ENCODE data around the gene IRAK1. TPM values are rescaled to one million over a fixed set of nuclear protein-coding genes. Genes with fewer than 3 reads are reported as not detected.

Gene IRAK1
- total and polyA plus RNA-seq, 10 of the 15 experiments (the other 5 are each of a cell fraction or from before 2014, with no cell fraction given), result 4.2 to 136 (median 39.5) TPM

DNA sequence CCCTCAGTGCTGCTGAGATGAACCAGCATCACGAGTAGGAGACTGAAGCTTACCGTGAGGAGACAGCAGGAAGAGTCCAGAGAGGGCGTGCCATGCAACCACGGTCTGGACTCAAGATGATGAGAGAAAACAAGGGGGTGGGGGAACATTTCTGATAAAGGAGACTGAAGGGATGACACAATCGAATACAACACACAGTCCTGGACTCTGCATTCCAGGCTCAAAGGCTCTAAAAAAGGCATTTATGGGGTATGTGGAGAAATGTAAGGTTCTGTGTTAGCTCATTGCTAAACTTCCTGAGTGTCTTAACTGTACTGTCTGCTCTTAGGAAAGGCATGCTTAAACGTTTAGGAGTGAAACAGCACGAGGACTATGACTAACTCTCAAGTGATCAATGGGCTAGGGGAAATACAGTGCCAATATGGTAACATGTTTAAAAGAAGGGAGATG, 20.6 kb upstream of the IRAK1 start:
- WGBS (ENCODE audit: insufficient coverage, insufficient replicate concordance, low lambda C conversion rate, missing lambda C conversion rate), result 30% methylated on average over 7 of the region's 7 CpGs
- Histone ChIP-seq H3K9ac (ENCODE audit: control insufficient read depth, insufficient read depth, low read length) (no peak overlapping the region), H3K4me2 (ENCODE audit: control insufficient read depth, insufficient read depth) (no peak overlapping the region), H3K4me3 (no peak overlapping the region), H3K4me1 (ENCODE audit: control insufficient read depth, insufficient read depth, low read length) (no peaks in the 10 kb centered on the region), H4K20me1 (ENCODE audit: control insufficient read depth, insufficient read depth) (no peaks in the 10 kb centered on the region), H2AFZ (ENCODE audit: control insufficient read depth, low read depth, low read length) (no peak overlapping the region), H3K27ac (ENCODE audit: control insufficient read depth, insufficient read depth) (no peak overlapping the region), H3K27me3 (replicated peaks in 1 of 2; ENCODE audit: control insufficient read depth in 2 of 2, insufficient read depth in 2 of 2, low read length in 1 of 2) (no peaks in the 10 kb centered on the region), H3K79me2 (ENCODE audit: control insufficient read depth, insufficient read depth, low read length) (no peaks in the 10 kb centered on the region), H3K9me3 (replicated peaks; ENCODE audit: control insufficient read depth, insufficient read depth, low read length) (no peaks in the 10 kb centered on the region), H3K36me3 (ENCODE audit: control insufficient read depth in 2 of 2, insufficient read depth in 2 of 2, low read length in 1 of 2) (peaks cover 0 to 2% of the 10 kb centered on the region in 2 experiments; a peak in 3 of 4 replicates)
- BruUV-seq (replicated peaks), result no TSS peak
- ATAC-seq (peak; percentile 61), FAIRE-seq (no peak), DNase-seq (ENCODE audit: low read depth, low spot score) (no peak)
- POLR2A ChIA-PET, result interaction anchor here (0.5 to 1.4 kb wide), 3 partner anchors 14 to 260 kb away, joined by 3 to 4 read pairs (median 3); partner anchors contain the start of gene SRPK3
- RAD21 ChIA-PET (ENCODE audit: unreplicated experiment), result interaction anchor here (0.7 to 2.1 kb wide), 2 partner anchors 22 to 74 kb away, joined by 3 to 10 read pairs; no protein-coding TSS in a partner anchor
- CTCF ChIA-PET, result interaction anchor here (1.0 to 3.4 kb wide), 3 partner anchors 11 to 94 kb away, joined by 4 to 20 read pairs (median 7); no protein-coding TSS in a partner anchor
- in situ Hi-C loops (cut with MboI) (no loop called here), intact Hi-C loops (cut with micrococcal nuclease; ENCODE audit: unreplicated experiment) (no loop called here)
- no peak for TF ChIP-seq ZNF24 (IDR thresholded peaks at IDR 0.05)
- TF ChIP-seq POLR2AphosphoS2 (IDR thresholded peaks at IDR 0.05; ENCODE audit: low read depth, low read length), result no peak
- no peak for TF ChIP-seq BHLHE40 (IDR thresholded peaks at IDR 0.05; ENCODE audit: borderline replicate concordance in 1 of 2, low read depth in 2 of 2, low read length in 1 of 2)
- no peak for TF ChIP-seq IRF4 (IDR thresholded peaks at IDR 0.05; ENCODE audit: low read depth, low read length)
- SMC1A ChIA-PET (ENCODE audit: uncharacterized antibody, unreplicated experiment), result interaction anchor here (0.8 to 1.7 kb wide), 5 partner anchors 10 to 122 kb away, joined by 3 to 5 read pairs (median 4); no protein-coding TSS in a partner anchor

DNA sequence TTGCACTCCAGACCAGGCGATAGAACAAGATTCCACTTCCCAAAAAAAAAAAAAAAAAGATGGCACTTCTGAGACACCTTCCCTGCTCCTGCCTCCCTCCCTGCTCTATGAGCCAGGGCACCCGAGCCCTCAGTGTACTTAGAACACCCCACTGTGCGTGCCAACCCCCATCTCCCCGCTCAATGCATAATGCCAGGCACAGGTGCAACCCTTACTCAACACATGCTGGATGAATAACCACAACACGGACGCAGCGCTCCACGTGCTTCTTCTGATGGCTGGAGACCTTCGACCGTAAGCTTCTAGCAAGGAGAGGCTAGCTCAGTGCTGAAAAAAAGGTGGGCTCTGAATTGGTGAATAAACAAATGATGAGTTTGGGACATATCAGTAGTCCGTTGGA, 19.9 kb upstream of the IRAK1 start:
- no peak for FAIRE-seq
- H3K27me3 ChIP-seq (replicated peaks in 1 of 2; ENCODE audit: control insufficient read depth in 2 of 2, insufficient read depth in 2 of 2, low read length in 1 of 2), result no peaks in the 10 kb centered on the region
- intact Hi-C loops (cut with micrococcal nuclease; ENCODE audit: unreplicated experiment), result no loop called here
- H3K36me3 ChIP-seq (ENCODE audit: control insufficient read depth in 2 of 2, insufficient read depth in 2 of 2, low read length in 1 of 2), result no peaks in the 10 kb centered on the region; a peak in 3 of 4 replicates
- WGBS (ENCODE audit: insufficient coverage, insufficient replicate concordance, low lambda C conversion rate, missing lambda C conversion rate), result 80% methylated on average over 11 of the region's 11 CpGs
- in situ Hi-C loops (cut with MboI), result no loop called here
- no TSS peak for BruUV-seq (replicated peaks)
- H3K27ac ChIP-seq (ENCODE audit: control insufficient read depth, insufficient read depth), result no peak overlapping the region
- no peak overlapping the region for H2AFZ ChIP-seq (ENCODE audit: control insufficient read depth, low read depth, low read length)
- no peak for TF ChIP-seq CEBPB (IDR thresholded peaks at IDR 0.05; ENCODE audit: borderline replicate concordance in 1 of 2, low read depth in 2 of 2, low read length in 2 of 2)
- no peak for TF ChIP-seq ZNF217 (IDR thresholded peaks at IDR 0.05)
- no peak for TF ChIP-seq ZZZ3 (IDR thresholded peaks at IDR 0.05; ENCODE audit: control insufficient read depth, insufficient read length, low read depth)
- no peak for TF ChIP-seq SPI1 (IDR thresholded peaks at IDR 0.05; ENCODE audit: borderline replicate concordance, insufficient read depth, low read depth, low read length)
- no peak for TF ChIP-seq MYB (IDR thresholded peaks at IDR 0.05; ENCODE audit: borderline replicate concordance, low read depth, low read length)
- TF ChIP-seq ESRRA (IDR thresholded peaks at IDR 0.05; ENCODE audit: low read length), result no peak
- TF ChIP-seq, protein P1, sequence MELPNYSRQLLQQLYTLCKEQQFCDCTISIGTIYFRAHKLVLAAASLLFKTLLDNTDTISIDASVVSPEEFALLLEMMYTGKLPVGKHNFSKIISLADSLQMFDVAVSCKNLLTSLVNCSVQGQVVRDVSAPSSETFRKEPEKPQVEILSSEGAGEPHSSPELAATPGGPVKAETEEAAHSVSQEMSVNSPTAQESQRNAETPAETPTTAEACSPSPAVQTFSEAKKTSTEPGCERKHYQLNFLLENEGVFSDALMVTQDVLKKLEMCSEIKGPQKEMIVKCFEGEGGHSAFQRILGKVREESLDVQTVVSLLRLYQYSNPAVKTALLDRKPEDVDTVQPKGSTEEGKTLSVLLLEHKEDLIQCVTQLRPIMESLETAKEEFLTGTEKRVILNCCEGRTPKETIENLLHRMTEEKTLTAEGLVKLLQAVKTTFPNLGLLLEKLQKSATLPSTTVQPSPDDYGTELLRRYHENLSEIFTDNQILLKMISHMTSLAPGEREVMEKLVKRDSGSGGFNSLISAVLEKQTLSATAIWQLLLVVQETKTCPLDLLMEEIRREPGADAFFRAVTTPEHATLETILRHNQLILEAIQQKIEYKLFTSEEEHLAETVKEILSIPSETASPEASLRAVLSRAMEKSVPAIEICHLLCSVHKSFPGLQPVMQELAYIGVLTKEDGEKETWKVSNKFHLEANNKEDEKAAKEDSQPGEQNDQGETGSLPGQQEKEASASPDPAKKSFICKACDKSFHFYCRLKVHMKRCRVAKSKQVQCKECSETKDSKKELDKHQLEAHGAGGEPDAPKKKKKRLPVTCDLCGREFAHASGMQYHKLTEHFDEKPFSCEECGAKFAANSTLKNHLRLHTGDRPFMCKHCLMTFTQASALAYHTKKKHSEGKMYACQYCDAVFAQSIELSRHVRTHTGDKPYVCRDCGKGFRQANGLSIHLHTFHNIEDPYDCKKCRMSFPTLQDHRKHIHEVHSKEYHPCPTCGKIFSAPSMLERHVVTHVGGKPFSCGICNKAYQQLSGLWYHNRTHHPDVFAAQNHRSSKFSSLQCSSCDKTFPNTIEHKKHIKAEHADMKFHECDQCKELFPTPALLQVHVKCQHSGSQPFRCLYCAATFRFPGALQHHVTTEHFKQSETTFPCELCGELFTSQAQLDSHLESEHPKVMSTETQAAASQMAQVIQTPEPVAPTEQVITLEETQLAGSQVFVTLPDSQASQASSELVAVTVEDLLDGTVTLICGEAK (IDR thresholded peaks at IDR 0.05; ENCODE audit: borderline replicate concordance), result no peak
- TF ChIP-seq IKZF2 (IDR thresholded peaks at IDR 0.05), result no peak
- no peak for TF ChIP-seq ZBED1 (IDR thresholded peaks at IDR 0.05; ENCODE audit: borderline replicate concordance)
- TF ChIP-seq TARDBP (IDR thresholded peaks at IDR 0.05; ENCODE audit: borderline replicate concordance), result no peak
- TF ChIP-seq HDAC2 (IDR thresholded peaks at IDR 0.05), result no peak
- ChIA-PET SMC1A (ENCODE audit: uncharacterized antibody, unreplicated experiment) (interaction anchor here (1.2 to 1.9 kb wide), 3 partner anchors 19 to 21 kb away, joined by 3 to 4 read pairs (median 4); no protein-coding TSS in a partner anchor), CTCF (interaction anchor here (3.4 kb wide), 1 partner anchor 27 kb away, joined by 20 read pairs; no protein-coding TSS in a partner anchor), RAD21 (ENCODE audit: unreplicated experiment) (no interaction called here), POLR2A (interaction anchor here (0.6 kb wide), 1 partner anchor 54 kb away, joined by 3 read pairs; no protein-coding TSS in a partner anchor)
- no peaks in the 10 kb centered on the region for H3K9me3 ChIP-seq (replicated peaks; ENCODE audit: control insufficient read depth, insufficient read depth, low read length)
- no peak overlapping the region for H3K4me3 ChIP-seq
- no peaks in the 10 kb centered on the region for H4K20me1 ChIP-seq (ENCODE audit: control insufficient read depth, insufficient read depth)
- H3K79me2 ChIP-seq (ENCODE audit: control insufficient read depth, insufficient read depth, low read length), result no peaks in the 10 kb centered on the region
- ATAC-seq, result no peak
- H3K9ac ChIP-seq (ENCODE audit: control insufficient read depth, insufficient read depth, low read length), result no peak overlapping the region
- H3K4me1 ChIP-seq (ENCODE audit: control insufficient read depth, insufficient read depth, low read length), result no peaks in the 10 kb centered on the region
- DNase-seq (ENCODE audit: low read depth, low spot score), result no peak
- H3K4me2 ChIP-seq (ENCODE audit: control insufficient read depth, insufficient read depth), result no peak overlapping the region
